ENCODE measurements around the gene PAOX. TPM values are rescaled to one million over a fixed set of nuclear protein-coding genes. Genes with fewer than 3 reads are reported as not detected.

The PAOX gene
- 1 to 10 TPM; 2.0 to 2.1 TPM for total RNA-seq

GRCh38 chr10:133379152-133379800 is at the start of gene PAOX:
PAOX (plus strand) TSS chr10:133379262; CDS start chr10:133379317, 55 bp downstream.
- peaks cover 0 to 4% of the 10 kb centered on the region in 2 donors for H3K4me1 Mint-ChIP-seq (ENCODE audit: low read depth in 2 of 2)
- peak within 1 kb of the TSS; percentile 72 for H3K4me3 Mint-ChIP-seq
- no peaks in the 10 kb centered on the region for H3K36me3 Mint-ChIP-seq
- H3K9me3 Mint-ChIP-seq = no peaks in the 10 kb centered on the region
- no peaks in the 10 kb centered on the region for H3K27me3 Mint-ChIP-seq
- ATAC-seq = peak; percentile 74 to 81
- DNase-seq (ENCODE audit: low spot score) = peak; percentile 76
- H3K27ac Mint-ChIP-seq = no peak within 1 kb of the TSS

- ATAC-seq (peak; percentile 87 to 89), DNase-seq (ENCODE audit: low spot score) (peak; percentile 80)
- peak overlapping the region; percentile 58 for H3K4me3 Mint-ChIP-seq
- no peaks in the 10 kb centered on the region for H3K9me3 Mint-ChIP-seq
- H3K4me1 Mint-ChIP-seq (ENCODE audit: low read depth in 2 of 2) = peaks cover 8 to 10% of the 10 kb centered on the region in 2 donors
- H3K27me3 Mint-ChIP-seq = peaks cover 50 to 62% of the 10 kb centered on the region in 2 donors
- no peaks in the 10 kb centered on the region for H3K36me3 Mint-ChIP-seq
- H3K27ac Mint-ChIP-seq = no peak overlapping the region
Observed at GRCh38 chr10:133329491-133330202, 49.4 kb upstream of the PAOX start.

DNA sequence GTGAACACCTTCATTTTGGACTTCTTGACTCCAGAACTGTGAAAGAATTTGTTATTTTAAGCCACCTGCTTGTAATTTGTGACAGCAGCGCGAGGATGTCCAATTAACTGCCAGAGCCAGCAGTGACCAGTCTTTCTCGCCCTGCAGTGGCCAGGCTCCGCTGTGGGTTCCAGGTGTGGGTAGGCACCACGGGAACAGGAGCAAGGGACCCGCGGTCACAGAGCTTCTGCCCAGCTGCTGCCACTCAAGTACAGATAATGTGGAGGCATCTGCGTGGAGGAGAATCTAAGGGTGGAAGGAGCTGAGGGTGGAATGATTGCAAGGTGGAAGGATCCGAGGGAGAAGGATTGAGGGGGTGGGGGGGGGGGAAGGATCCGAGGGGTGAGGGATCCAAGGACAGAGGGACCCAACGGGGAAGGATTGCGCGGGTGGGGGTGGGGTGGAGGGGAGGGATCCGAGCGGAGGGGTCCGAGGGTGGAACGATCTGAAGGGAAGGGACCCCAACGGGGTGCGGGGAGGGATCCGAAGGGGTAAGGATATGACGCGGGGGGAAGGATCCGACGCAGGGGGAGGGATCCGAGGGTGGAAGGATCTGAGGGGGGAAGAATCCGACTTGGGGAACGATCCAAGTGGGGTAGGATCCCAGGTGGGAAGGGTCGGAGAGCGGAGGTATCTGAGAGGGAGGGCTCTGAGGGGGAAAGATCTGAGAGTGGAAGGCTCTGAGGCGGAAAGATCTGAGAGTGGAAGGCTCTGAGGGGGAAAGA is 45.9 kb upstream of the PAOX start:
- Mint-ChIP-seq H3K36me3 (no peaks in the 10 kb centered on the region), H3K4me1 (ENCODE audit: low read depth in 2 of 2) (peaks cover 10 to 11% of the 10 kb centered on the region in 2 donors), H3K27ac (peak overlapping the region in 1 of 2 donors; percentile 6), H3K4me3 (no peak overlapping the region), H3K9me3 (no peaks in the 10 kb centered on the region), H3K27me3 (peaks cover 36 to 49% of the 10 kb centered on the region in 2 donors)
- DNase-seq (ENCODE audit: low spot score) (no peak), ATAC-seq (no peak)

DNA sequence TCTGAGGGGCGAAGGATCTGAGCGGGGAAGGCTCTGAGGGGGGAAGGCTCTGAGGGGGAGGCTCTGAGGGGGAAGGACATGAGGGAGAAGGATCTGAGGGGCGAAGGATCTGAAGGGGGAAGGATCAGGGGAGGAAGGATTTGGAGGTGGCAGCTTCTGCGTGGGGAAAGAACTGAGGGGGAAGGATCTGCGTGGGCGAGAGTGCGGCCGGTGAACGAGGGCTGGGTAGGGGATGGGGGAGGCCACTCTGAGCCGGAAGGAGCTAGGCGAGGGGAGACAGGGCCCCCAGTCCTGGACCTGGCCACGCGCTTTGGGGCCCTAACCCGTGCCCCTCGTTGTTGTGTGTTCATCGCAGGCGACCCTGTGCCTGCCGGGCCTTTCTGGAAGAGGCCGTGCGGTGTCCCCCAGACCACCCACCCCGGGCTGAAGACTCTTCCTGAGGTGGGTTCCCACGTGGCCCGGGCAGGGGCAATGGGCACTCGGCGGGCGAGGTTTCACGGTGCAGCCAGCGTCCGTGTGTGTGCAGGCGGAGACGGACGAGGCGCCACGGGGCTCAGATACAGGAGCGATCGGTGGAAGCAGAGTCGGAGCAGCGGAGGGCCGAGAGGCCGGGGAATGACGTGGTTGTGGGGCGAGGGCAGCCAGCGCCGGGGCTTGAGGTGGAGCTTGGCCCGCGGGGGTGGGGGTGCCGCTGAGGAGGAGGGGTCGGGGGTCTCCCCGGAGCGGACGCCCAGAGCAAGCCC is 44.4 kb upstream of the PAOX start:
- peaks cover 32 to 41% of the 10 kb centered on the region in 2 donors for H3K27me3 Mint-ChIP-seq
- ATAC-seq = peak; percentile 35 to 36
- H3K4me1 Mint-ChIP-seq (ENCODE audit: low read depth in 2 of 2) = peaks cover 8 to 11% of the 10 kb centered on the region in 2 donors
- no peaks in the 10 kb centered on the region for H3K36me3 Mint-ChIP-seq
- no peak overlapping the region for H3K27ac Mint-ChIP-seq
- no peaks in the 10 kb centered on the region for H3K9me3 Mint-ChIP-seq
- DNase-seq (ENCODE audit: low spot score) = no peak
- peak overlapping the region; percentile 80 for H3K4me3 Mint-ChIP-seq

DNA sequence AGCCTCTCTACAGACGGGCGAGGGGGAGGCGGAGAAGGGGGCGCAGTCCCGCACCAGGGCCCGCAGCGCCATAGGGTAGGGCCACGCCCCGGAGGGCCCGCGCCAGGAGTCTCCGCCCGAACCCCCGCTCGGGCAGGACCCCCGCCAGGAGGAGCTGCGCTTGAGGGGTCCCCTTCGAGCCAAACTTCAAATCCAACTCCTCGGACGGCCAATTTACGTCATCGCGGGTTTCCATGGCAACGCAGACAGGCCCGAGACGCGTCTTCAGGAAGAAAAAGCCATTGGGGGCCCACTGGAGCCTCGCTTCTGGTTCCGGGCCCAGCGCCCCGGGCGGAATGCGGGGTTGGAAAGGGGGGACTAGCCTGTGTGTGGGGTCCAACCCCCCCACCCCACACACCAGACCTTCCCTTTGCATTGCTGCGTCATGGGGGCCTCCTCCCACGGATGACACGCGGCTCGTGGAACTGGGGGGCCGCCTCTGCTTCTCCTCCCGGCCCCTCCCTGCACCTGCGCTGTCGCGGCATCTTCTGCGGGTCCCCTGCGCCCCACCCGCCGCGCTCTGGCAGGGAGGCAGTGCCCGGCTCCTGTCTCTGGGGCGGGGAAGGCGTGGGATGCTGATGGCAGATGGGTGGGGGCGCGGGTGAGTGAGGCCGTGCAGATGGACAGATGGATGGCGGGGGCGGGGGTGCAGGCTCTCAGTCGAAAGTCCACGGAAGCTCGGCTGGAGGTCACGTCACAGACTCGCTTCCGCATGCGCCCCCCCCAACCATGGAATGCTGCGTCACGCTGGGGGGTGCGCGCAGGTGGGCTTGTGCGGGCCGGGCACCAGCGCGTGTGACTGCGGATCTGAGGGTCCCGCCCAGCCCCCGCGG is 43.6 kb upstream of the PAOX start:
- Mint-ChIP-seq H3K4me1 (ENCODE audit: low read depth in 2 of 2) (peaks cover 5 to 7% of the 10 kb centered on the region in 2 donors), H3K27ac (no peak overlapping the region), H3K36me3 (no peaks in the 10 kb centered on the region), H3K9me3 (no peaks in the 10 kb centered on the region), H3K4me3 (peak overlapping the region; percentile 80), H3K27me3 (peaks cover 29 to 37% of the 10 kb centered on the region in 2 donors)
- DNase-seq (ENCODE audit: low spot score) (no peak), ATAC-seq (peak; percentile 51 to 52)

- H3K4me1 Mint-ChIP-seq (ENCODE audit: low read depth in 2 of 2) = peaks cover 5 to 7% of the 10 kb centered on the region in 2 donors
- no peaks in the 10 kb centered on the region for H3K9me3 Mint-ChIP-seq
- no peak overlapping the region for H3K27ac Mint-ChIP-seq
- peaks cover 24 to 31% of the 10 kb centered on the region in 2 donors for H3K27me3 Mint-ChIP-seq
- no peak overlapping the region for H3K4me3 Mint-ChIP-seq
- ATAC-seq (no peak), DNase-seq (ENCODE audit: low spot score) (no peak)
- H3K36me3 Mint-ChIP-seq = no peaks in the 10 kb centered on the region
Observed at GRCh38 chr10:133336118-133336576, 42.9 kb upstream of the PAOX start.

- DNase-seq (ENCODE audit: low spot score) (no peak), ATAC-seq (peak; percentile 56 to 66)
- peaks cover 5 to 7% of the 10 kb centered on the region in 2 donors for H3K4me1 Mint-ChIP-seq (ENCODE audit: low read depth in 2 of 2)
- peak within 1 kb of the TSS; percentile 80 for H3K4me3 Mint-ChIP-seq
- H3K9me3 Mint-ChIP-seq = no peaks in the 10 kb centered on the region
- H3K27me3 Mint-ChIP-seq = peaks cover 27 to 30% of the 10 kb centered on the region in 2 donors
- no peak within 1 kb of the TSS for H3K27ac Mint-ChIP-seq
- H3K36me3 Mint-ChIP-seq = no peaks in the 10 kb centered on the region
Observed at GRCh38 chr10:133336577-133337369, 42.3 kb upstream of the PAOX start, which contains the start of gene CALY. CALY (minus strand) TSS chr10:133336896; CDS start chr10:133328989, 7,907 bp downstream.

GRCh38 chr10:133337370-133337725 is 41.7 kb upstream of the PAOX start:
- H3K9me3 Mint-ChIP-seq = no peaks in the 10 kb centered on the region
- H3K4me1 Mint-ChIP-seq (ENCODE audit: low read depth in 2 of 2) = peaks cover 5 to 7% of the 10 kb centered on the region in 2 donors
- ATAC-seq (no peak), DNase-seq (ENCODE audit: low spot score) (no peak)
- H3K36me3 Mint-ChIP-seq = no peaks in the 10 kb centered on the region
- peaks cover 25 to 29% of the 10 kb centered on the region in 2 donors for H3K27me3 Mint-ChIP-seq
- no peak overlapping the region for H3K4me3 Mint-ChIP-seq
- H3K27ac Mint-ChIP-seq = no peak overlapping the region

GRCh38 chr10:133338080-133339071 is 40.7 kb upstream of the PAOX start:
- Mint-ChIP-seq H3K4me3 (no peak overlapping the region), H3K36me3 (no peaks in the 10 kb centered on the region), H3K27ac (no peak overlapping the region), H3K27me3 (peaks cover 20 to 24% of the 10 kb centered on the region in 2 donors), H3K9me3 (no peaks in the 10 kb centered on the region), H3K4me1 (ENCODE audit: low read depth in 2 of 2) (peaks cover 5 to 7% of the 10 kb centered on the region in 2 donors)
- DNase-seq (ENCODE audit: low spot score) (no peak), ATAC-seq (no peak)

GRCh38 chr10:133339708-133340380 is 39.2 kb upstream of the PAOX start:
- Mint-ChIP-seq H3K27ac (no peak overlapping the region), H3K27me3 (peaks cover 15 to 16% of the 10 kb centered on the region in 2 donors), H3K4me1 (ENCODE audit: low read depth in 2 of 2) (peaks cover under 1 to 2% of the 10 kb centered on the region in 2 donors), H3K36me3 (no peaks in the 10 kb centered on the region), H3K9me3 (no peaks in the 10 kb centered on the region), H3K4me3 (no peak overlapping the region)
- DNase-seq (ENCODE audit: low spot score) (no peak), ATAC-seq (no peak)

DNA sequence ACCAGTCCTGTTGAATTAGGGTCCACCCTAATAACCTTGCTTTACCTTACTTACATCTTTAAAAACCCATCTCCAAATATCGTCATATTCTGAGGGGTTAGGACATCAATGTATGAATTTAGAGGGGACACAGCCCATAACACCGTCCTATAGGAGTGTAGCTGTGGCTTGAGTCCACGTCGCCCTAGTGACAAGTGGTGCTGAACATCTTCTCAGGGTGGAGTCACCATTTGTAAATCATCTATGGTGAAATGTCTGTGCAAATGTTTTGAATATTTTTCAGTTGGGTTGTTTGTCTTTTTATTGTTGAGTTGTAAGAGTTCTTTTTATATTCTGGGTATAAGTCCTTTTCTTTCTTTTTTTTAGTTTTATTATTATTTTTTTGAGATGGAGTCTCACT is 37.1 kb upstream of the PAOX start:
- peaks cover 16 to 23% of the 10 kb centered on the region in 2 donors for H3K27me3 Mint-ChIP-seq
- H3K27ac Mint-ChIP-seq = no peak overlapping the region
- H3K4me1 Mint-ChIP-seq (ENCODE audit: low read depth in 2 of 2) = no peaks in the 10 kb centered on the region
- no peaks in the 10 kb centered on the region for H3K36me3 Mint-ChIP-seq
- no peaks in the 10 kb centered on the region for H3K9me3 Mint-ChIP-seq
- H3K4me3 Mint-ChIP-seq = no peak overlapping the region
- DNase-seq (ENCODE audit: low spot score) (no peak), ATAC-seq (no peak)
